Activated gamma-delta T cell treated with anti-CD3 and anti-CD28 coated beads, Interleukin-2, amount 50 U/mL, for 16 hours (primary cell): ENCODE results near the gene TXNDC11.

Source experiments
- DNase-seq: peaks from one replicate; pipeline ENCODE4 v3.0.0-alpha.2; 2020; ENCODE audit warnings: low read depth

Gene TXNDC11

DNA sequence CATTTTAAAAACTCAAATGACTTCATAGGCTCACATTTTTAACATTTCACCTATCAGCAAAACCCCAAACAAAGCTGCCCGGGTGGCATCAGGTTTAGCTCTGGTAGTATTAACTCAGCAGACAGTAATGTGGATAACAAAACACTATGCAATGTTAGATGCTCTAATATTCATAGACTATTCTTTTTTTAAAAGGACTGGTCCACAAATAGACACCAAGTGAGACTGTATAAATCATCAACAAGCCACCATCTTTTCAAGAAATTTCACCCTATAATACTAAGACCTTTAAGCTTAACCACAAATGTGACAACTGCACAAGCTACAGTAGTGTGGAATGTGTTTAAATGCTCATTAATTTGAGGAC is 54.2 kb downstream of the TXNDC11 start:
- DNase-seq: no peak

- DNase-seq: no peak
Measured at GRCh38 chr16:11687601-11688519, 54.8 kb downstream of the TXNDC11 start.

DNA sequence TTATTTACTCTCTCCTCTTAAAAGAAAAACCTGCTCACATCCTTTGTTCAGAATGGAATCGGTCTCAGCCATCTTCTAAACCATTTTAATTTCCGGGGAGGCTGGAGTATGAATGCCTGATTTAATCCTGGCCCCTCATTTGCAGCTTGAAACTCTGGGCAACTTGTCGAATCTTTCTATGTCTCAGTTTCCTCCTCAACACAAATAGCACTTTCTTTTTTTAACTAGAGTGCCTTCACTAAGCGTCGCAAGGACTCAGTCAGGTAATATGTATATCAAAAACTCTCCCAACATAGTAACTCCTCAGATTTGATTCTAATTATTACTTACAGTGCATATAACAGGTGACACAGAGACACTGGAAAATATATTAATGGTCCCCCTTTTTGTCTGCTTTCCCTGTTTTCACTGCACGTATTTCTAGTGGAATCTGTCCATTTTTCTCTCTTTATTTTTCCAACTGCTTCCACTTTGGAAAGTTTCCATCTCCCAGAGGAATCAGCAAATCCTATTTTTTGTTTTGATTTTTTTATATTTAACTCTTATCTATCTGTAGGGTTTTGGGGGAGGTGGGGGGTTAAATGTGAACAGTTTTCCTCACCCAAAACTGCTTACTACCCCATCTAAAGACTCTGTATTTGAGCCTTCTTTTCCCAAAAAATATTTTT is 55.8 kb downstream of the TXNDC11 start:
- no peak for DNase-seq

- DNase-seq: no peak
Measured at GRCh38 chr16:11685844-11686618, 56.6 kb downstream of the TXNDC11 start.

- no peak for DNase-seq
Measured at GRCh38 chr16:11684231-11685025, 58.2 kb downstream of the TXNDC11 start.

- DNase-seq: no peak
Measured at GRCh38 chr16:11683145-11683544, 59.5 kb downstream of the TXNDC11 start.

DNA sequence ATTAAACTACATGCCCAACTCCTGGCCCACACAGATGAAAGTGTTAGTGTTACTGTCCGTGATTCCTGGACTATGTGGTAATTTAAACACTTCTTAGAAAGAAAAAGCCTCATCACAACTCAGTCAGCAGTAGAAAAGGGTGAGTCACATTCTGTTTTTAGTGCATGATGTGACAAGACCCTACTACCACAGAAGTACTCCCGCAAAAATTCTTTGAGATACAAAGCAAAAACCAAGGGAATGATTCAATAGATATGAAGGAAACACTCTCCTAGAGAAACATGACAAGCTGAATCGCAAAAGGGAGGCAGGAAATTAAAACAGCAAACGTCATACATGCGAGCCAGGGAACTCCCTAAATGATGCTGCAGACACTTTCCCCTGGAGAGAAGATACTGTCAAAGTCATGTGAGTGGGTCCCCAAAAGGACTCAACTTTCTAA is 60.0 kb downstream of the TXNDC11 start:
- no peak for DNase-seq

DNA sequence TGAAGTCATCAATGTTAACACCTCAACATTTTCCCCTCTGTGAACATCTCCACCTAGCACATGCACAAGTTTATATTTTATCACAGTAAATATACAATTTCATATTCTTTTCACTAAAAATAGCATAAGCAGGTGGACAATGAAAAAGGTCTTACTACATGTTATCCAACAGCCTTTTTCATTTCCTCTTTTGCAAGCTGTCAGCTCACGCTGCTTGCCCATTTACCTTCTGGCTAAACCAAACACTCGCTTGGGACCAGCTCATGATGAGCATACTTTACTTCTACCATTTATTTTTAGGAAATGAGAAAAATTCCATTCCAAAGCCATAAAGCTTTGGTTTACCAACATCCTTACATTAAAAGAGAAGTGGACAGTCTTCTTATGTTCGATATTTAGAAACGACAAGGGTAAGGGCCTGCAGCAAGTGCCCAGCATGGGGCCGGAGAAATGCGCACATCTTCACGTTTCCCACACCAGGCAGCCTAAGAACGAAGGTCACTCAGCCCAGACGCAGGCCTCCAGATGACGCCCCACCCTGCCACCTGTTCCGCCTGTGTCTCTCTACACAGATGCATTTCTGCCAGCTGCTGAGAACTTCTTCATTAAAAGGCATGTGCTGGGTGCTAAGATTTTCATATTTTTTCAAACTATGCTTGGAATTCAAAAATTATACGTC is 60.5 kb downstream of the TXNDC11 start:
- DNase-seq: no peak

GRCh38 chr16:11681556-11681955 is 61.1 kb downstream of the TXNDC11 start:
- DNase-seq: no peak

GRCh38 chr16:11679941-11680911 is 62.4 kb downstream of the TXNDC11 start:
- DNase-seq: no peak

GRCh38 chr16:11679250-11679649 is 63.4 kb downstream of the TXNDC11 start:
- DNase-seq: no peak

- no peak for DNase-seq
Measured at GRCh38 chr16:11677959-11678881, 64.4 kb downstream of the TXNDC11 start.

DNA sequence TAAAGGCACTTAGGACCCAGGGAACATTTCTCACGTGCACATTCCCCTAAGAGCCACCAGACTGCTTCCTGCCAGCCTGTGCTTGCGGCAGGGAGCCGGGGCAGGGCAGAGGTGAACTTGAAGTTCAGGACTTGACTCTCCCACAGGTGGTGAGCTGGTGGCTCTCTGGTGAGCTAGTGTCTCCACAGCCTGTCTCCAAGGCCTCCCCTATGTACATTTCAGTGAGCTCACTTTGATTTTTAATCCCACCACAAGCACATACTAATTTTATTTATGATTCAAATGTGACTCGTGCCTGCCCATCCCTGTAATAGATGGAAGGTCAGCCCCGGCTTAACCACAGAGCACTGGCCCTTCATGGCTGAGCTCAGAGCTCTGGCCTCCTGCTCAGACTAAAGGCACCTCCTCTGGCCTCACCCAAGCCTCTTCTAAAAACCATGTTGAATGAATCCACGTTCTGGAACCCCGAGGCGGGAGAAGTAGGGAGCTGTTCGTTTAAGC is 65.2 kb downstream of the TXNDC11 start:
- DNase-seq: no peak

DNA sequence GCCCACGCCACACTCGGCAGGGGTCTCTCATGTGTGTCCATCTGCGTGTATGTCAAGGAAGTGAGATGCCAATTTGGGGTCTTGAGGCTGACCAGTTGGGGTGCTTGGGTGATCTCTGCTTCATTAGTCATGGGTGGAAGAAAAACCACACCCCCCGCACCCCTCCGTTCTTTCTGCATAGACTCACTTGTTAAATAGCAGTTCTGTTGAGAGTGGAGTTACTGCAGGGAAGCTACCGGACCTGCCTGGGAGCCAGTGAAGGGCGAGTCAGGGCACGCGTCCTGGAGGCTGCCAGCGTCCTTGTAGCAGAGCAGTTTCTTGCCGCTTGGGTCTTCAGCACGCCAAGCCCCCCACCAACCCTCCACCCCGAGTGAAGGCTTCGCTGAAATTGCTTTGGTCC is 65.9 kb downstream of the TXNDC11 start:
- no peak for DNase-seq

DNA sequence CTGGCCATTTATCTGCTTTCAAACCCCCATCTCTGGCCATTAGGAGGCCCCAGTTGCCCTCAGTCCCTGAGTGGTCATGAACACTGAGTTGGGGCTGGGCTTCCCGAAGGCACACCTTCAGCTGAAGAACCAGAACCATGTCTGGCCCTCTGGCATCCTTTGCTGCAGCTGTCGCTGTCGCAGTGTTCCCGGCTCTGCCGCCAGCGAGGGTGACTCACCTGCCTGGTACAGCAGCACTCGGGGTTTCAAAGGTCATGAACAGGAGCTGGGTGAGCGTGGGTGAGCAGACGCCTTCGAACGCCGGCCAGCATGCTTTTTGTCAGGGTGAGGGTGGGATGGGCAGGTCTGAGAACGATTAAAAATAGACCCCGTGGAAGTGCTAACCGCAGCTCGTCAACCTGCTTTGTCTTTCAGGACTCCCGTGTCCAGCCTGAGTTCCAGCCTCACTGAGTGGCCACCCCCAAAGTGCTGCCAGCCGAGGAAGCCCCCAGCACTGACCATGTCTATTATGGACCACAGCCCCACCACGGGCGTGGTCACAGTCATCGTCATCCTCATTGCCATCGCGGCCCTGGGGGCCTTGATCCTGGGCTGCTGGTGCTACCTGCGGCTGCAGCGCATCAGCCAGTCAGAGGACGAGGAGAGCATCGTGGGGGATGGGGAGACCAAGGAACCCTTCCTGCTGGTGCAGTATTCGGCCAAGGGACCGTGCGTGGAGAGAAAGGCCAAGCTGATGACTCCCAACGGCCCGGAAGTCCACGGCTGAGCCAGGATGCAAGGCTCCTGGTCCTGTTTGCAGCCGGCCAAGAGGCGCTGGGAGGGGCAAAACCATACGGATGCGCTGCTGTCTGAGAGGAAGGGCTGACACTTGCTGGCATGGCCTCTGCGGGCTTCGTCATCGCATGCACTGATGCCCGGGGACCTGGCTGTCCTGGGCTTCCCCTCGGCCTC is 66.8 kb downstream of the TXNDC11 start:
- DNase-seq: no peak

GRCh38 chr16:11674818-11675560 is 67.7 kb downstream of the TXNDC11 start:
- DNase-seq: no peak
